PC-9 (cell line): ENCODE results near the gene GRAP2. TPM values are rescaled to one million over a fixed set of nuclear protein-coding genes. Genes with fewer than 3 reads are reported as not detected.

ENCODE experiments used
- BruUV-seq: library from RNA; stranded (reverse); fragments of 400-500 nt; replicated peaks from 2 replicates; lab custom pipeline; 2021; lab: Mats Ljungman, UMichigan
- CTCF ChIA-PET: fragments of 300-600 bp; sonication (Branson Sonifier 250); formaldehyde crosslinking; loops from one replicate; lab custom pipeline; 2022; ENCODE audit warnings: antibody characterized with exemption; lab: Charles Lee
- POLR2A ChIA-PET: fragments of 300-600 bp; sonication (Branson Sonifier 250); formaldehyde crosslinking; loops from one replicate; lab custom pipeline; 2022; ENCODE audit warnings: antibody characterized with exemption; ENCODE audit not compliant: unreplicated experiment; lab: Charles Lee
- DNase-seq, 2 experiments: peaks; one replicate each; pipeline versions ENCODE4 v3.0.0 to v3.0.0-alpha.2; 2015 to 2022; ENCODE audit warnings: mixed read lengths in 1 of 2
- H2AFZ ChIP-seq: fragments of 200-600 bp; sonication (generic); 2 replicates; pipeline ENCODE4 v1.8.1; 2017; ENCODE audit warnings: antibody characterized with exemption
- H3F3A ChIP-seq: fragments of 200-600 bp; sonication (generic); 2 replicates; pipeline ENCODE4 v1.8.1; 2017; ENCODE audit warnings: antibody characterized with exemption, mild to moderate bottlenecking, low read depth; ENCODE audit not compliant: insufficient read depth
- H3K27ac ChIP-seq: fragments of 200-600 bp; sonication (generic); 2 replicates; pipeline ENCODE4 v1.6.1; 2016; ENCODE audit warnings: mixed run types
- H3K27me3 ChIP-seq: fragments of 200-600 bp; sonication (generic); 2 replicates; pipeline ENCODE4 v1.6.1; 2016; ENCODE audit warnings: low read depth, mixed run types; ENCODE audit not compliant: insufficient read depth
- H3K36me3 ChIP-seq: fragments of 200-600 bp; sonication (generic); 2 replicates; pipeline ENCODE4 v1.6.1; 2016; ENCODE audit warnings: low read depth, mixed run types
- H3K4me1 ChIP-seq: fragments of 200-600 bp; sonication (generic); replicated peaks from 2 replicates; pipeline ENCODE4 v1.6.1; 2016; ENCODE audit warnings: mixed run types; ENCODE audit not compliant: insufficient read depth
- H3K4me2 ChIP-seq: fragments of 200-600 bp; sonication (generic); 2 replicates; pipeline ENCODE4 v1.6.1; 2017; ENCODE audit warnings: mixed run types
- H3K4me3 ChIP-seq: fragments of 200-600 bp; sonication (generic); 2 replicates; pipeline ENCODE4 v1.6.1; 2016; ENCODE audit warnings: mixed run types
- H3K79me2 ChIP-seq: fragments of 200-600 bp; sonication (generic); 2 replicates; pipeline ENCODE4 v1.6.1; 2017; ENCODE audit warnings: low read depth, mixed run types
- H3K9me2 ChIP-seq: fragments of 200-600 bp; sonication (generic); 2 replicates; pipeline ENCODE4 v1.8.1; 2017; ENCODE audit warnings: mild to moderate bottlenecking; ENCODE audit not compliant: insufficient read depth
- H3K9me3 ChIP-seq: fragments of 200-600 bp; sonication (generic); 2 replicates; pipeline ENCODE4 v1.8.1; 2016; ENCODE audit warnings: low read depth; ENCODE audit not compliant: insufficient read depth
- H4K20me1 ChIP-seq: fragments of 200-600 bp; sonication (generic); 2 replicates; pipeline ENCODE4 v1.8.1; 2017; ENCODE audit not compliant: insufficient read depth
- EZH2 ChIP-seq: fragments of 200-600 bp; sonication (generic); IDR thresholded peaks from 2 replicates; pipeline ENCODE4 v1.8.0; 2017; ENCODE audit warnings: antibody characterized with exemption, low read depth
- intact Hi-C: fragments of 100-400 bp; cut with micrococcal nuclease; formaldehyde crosslinking; loops from one replicate; pipeline ENCODE4 v1.10.0; 2022; ENCODE audit not compliant: unreplicated experiment
- total RNA-seq: library from RNA; stranded (reverse); gene quantifications from 2 replicates; pipeline ENCODE4 v1.2.3, GENCODE V29; 2021
- TF ChIP-seq, protein P1 (sequence below): fragments of 200-600 bp; sonication (generic); conservative IDR thresholded peaks from 2 replicates; pipeline ENCODE4 v1.6.1; 2017; ENCODE audit warnings: mixed run types, antibody characterized with exemption, mild to moderate bottlenecking, moderate library complexity

Gene GRAP2
- total RNA-seq, 1 experiment from 2014 or later, result not detected

DNA sequence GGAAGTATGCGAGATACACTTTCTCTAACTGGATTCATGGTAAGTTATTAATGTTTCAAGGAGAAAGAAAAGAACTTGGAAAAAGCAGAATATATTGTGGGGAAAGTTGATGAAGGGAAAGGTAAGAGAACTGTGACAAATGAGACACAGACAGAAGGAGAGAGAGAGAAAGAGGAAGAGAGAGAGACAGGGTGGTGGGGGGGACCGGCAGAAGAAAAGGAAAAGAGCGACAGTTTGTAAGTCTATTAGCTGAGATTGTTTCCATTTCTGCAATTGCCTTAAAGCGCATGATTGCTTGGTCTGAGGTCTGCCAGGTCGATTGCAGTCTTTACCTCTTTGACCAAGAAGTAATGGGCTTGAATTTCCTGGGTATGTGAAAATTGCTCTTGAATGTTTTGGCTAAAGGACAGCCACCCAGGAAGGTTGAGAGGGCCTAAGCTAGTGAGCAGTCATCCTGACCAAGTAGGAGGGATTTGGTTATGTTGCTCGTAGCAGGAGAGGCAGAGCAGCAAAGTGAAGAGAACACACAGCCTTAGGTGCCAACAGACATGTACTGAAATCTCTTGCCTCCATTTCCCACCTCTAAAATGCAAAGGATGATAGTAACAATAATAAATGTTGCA lies 35.8 kb downstream of the GRAP2 start:
- H4K20me1 ChIP-seq, result peaks cover 3% of the 10 kb centered on the region; the same call in 1 of the 2 replicates
- ChIA-PET POLR2A (no interaction called here), CTCF (no interaction called here)
- intact Hi-C loops, result loop anchor here (5.0 to 10.0 kb wide), 2 partner anchors 312 to 394 kb away; no protein-coding TSS in a partner anchor
- DNase-seq, result no peak
- H3K36me3 ChIP-seq, result no peaks in the 10 kb centered on the region
- H3K4me1 ChIP-seq, result no peaks in the 10 kb centered on the region
- H2AFZ ChIP-seq, result no peak overlapping the region
- no peak overlapping the region for H3K4me3 ChIP-seq
- H3F3A ChIP-seq, result no peaks in the 10 kb centered on the region
- no peaks in the 10 kb centered on the region for H3K79me2 ChIP-seq
- no peak overlapping the region for H3K27ac ChIP-seq
- H3K4me2 ChIP-seq, result no peak overlapping the region
- H3K9me3 ChIP-seq, result no peaks in the 10 kb centered on the region
- peaks cover 86% of the 10 kb centered on the region for H3K27me3 ChIP-seq
- BruUV-seq, result no TSS peak
- no peaks in the 10 kb centered on the region for H3K9me2 ChIP-seq
- no peak for TF ChIP-seq EZH2

DNA sequence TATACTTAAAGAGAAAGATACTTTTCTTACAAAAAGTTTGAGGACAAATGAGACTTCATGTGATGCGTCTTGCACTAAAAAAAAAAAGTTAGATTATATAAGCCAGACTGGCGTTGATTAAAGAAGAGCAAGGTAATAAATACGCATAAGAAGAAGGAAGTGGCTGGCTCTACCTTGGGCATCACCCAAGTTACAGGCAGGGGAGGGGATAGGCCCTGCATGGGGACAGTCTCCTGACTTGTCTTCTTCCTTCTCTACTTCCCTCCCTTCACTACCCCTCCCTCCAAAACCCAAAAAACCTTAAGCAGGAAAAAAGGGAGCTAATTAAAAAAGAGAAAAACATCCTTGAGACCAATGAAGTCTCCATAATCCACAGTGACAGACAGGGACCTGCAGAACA lies 37.0 kb downstream of the GRAP2 start:
- BruUV-seq, result no TSS peak
- Histone ChIP-seq H3K9me3 (no peaks in the 10 kb centered on the region), H2AFZ (no peak overlapping the region), H3F3A (no peaks in the 10 kb centered on the region), H3K4me3 (no peak overlapping the region), H3K27me3 (peaks cover 82% of the 10 kb centered on the region), H3K9me2 (no peaks in the 10 kb centered on the region), H3K4me1 (no peaks in the 10 kb centered on the region), H3K36me3 (no peaks in the 10 kb centered on the region), H4K20me1 (peaks cover 3% of the 10 kb centered on the region; the same call in 1 of the 2 replicates), H3K4me2 (no peak overlapping the region), H3K79me2 (no peaks in the 10 kb centered on the region), H3K27ac (no peak overlapping the region)
- ChIA-PET CTCF (interaction anchor here (0.6 to 1.0 kb wide), 2 partner anchors 21 to 88 kb away, joined by 3 read pairs; no protein-coding TSS in a partner anchor), POLR2A (no interaction called here)
- no peak for DNase-seq
- intact Hi-C loops, result loop anchor here (5.0 to 10.0 kb wide), 2 partner anchors 313 to 396 kb away; no protein-coding TSS in a partner anchor
- TF ChIP-seq, protein P1, sequence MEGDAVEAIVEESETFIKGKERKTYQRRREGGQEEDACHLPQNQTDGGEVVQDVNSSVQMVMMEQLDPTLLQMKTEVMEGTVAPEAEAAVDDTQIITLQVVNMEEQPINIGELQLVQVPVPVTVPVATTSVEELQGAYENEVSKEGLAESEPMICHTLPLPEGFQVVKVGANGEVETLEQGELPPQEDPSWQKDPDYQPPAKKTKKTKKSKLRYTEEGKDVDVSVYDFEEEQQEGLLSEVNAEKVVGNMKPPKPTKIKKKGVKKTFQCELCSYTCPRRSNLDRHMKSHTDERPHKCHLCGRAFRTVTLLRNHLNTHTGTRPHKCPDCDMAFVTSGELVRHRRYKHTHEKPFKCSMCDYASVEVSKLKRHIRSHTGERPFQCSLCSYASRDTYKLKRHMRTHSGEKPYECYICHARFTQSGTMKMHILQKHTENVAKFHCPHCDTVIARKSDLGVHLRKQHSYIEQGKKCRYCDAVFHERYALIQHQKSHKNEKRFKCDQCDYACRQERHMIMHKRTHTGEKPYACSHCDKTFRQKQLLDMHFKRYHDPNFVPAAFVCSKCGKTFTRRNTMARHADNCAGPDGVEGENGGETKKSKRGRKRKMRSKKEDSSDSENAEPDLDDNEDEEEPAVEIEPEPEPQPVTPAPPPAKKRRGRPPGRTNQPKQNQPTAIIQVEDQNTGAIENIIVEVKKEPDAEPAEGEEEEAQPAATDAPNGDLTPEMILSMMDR, result no peak
- TF ChIP-seq EZH2, result no peak

DNA sequence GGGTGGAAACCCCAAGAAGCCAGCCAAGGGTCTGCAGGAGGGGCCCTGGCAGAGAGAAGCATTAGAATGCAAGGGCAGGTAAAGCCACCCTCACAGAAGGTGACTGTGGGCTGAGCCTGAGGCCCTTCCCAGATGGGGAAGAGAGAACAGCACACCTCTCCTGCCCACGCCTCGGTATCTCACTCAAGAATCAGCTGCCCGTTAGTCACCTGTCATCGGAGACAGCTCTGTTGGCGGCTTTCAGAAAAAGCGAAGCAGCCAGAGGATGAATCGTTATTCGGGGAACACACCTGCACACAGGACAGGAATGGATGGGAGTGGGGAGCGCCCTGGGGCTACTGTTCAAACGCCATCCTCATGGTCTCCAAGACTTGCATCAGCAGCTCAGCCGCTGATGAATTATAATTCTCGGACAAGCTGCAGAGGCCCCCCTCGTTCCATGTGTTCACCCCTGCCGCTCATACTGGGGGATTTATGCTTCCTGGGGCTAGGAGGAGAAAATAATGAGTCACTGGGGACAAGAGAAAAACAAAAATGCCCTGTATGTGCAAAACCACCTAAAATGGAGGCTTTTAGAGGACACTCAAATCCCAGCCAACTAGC lies 37.7 kb downstream of the GRAP2 start:
- no peaks in the 10 kb centered on the region for H3K9me2 ChIP-seq
- H3K4me2 ChIP-seq, result no peak overlapping the region
- no peak for DNase-seq
- H3K27me3 ChIP-seq, result peaks cover 80% of the 10 kb centered on the region
- no peaks in the 10 kb centered on the region for H3K9me3 ChIP-seq
- no peak overlapping the region for H3K4me3 ChIP-seq
- ChIA-PET CTCF (interaction anchor here (0.6 to 1.0 kb wide), 2 partner anchors 22 to 87 kb away, joined by 3 read pairs; no protein-coding TSS in a partner anchor), POLR2A (no interaction called here)
- TF ChIP-seq, protein P1, result no peak
- TF ChIP-seq EZH2, result no peak
- no peaks in the 10 kb centered on the region for H3K36me3 ChIP-seq
- H3K79me2 ChIP-seq, result no peaks in the 10 kb centered on the region
- intact Hi-C loops, result loop anchor here (5.0 to 10.0 kb wide), 2 partner anchors 314 to 396 kb away; no protein-coding TSS in a partner anchor
- H3F3A ChIP-seq, result no peaks in the 10 kb centered on the region
- H2AFZ ChIP-seq, result no peak overlapping the region
- no peak overlapping the region for H3K27ac ChIP-seq
- BruUV-seq, result no TSS peak
- H3K4me1 ChIP-seq, result no peaks in the 10 kb centered on the region
- peaks cover 3% of the 10 kb centered on the region; the same call in 1 of the 2 replicates for H4K20me1 ChIP-seq
